NCI-H146 (cell line): ENCODE results near the gene ASIC2.

Source experiments
- DNase-seq: peaks from one replicate; lab custom pipeline; 2025; lab: John Stamatoyannopoulos, UW

Gene ASIC2

GRCh38 chr17:33287096-33287725, 5.9 kb downstream of the ASIC2 start:
- DNase-seq, result no peak

GRCh38 chr17:33285413-33285812, 7.7 kb downstream of the ASIC2 start:
- no peak for DNase-seq

GRCh38 chr17:33284022-33284421, 9.1 kb downstream of the ASIC2 start:
- DNase-seq, result no peak

GRCh38 chr17:33280162-33280943, 12.7 kb downstream of the ASIC2 start:
- DNase-seq, result no peak

GRCh38 chr17:33277436-33278100, 15.5 kb downstream of the ASIC2 start:
- no peak for DNase-seq

- no peak for DNase-seq
These were observed 19.2 kb downstream of the ASIC2 start for GRCh38 chr17:33273743-33274410.

- DNase-seq, result no peak
These were observed 19.8 kb downstream of the ASIC2 start for GRCh38 chr17:33273271-33273670.

GRCh38 chr17:33272438-33272837, 20.7 kb downstream of the ASIC2 start:
- DNase-seq, result no peak

- DNase-seq, result no peak
These were observed 23.6 kb downstream of the ASIC2 start for GRCh38 chr17:33269337-33270060.

GRCh38 chr17:33267851-33268548, 25.1 kb downstream of the ASIC2 start:
- no peak for DNase-seq

GRCh38 chr17:33267271-33267790, 25.8 kb downstream of the ASIC2 start:
- no peak for DNase-seq

- DNase-seq, result no peak
These were observed 26.5 kb downstream of the ASIC2 start for GRCh38 chr17:33266611-33267010.

- DNase-seq, result no peak
These were observed 27.0 kb downstream of the ASIC2 start for GRCh38 chr17:33266116-33266515.

- no peak for DNase-seq
These were observed 29.7 kb downstream of the ASIC2 start for GRCh38 chr17:33263396-33263795.

- DNase-seq, result no peak
These were observed 30.6 kb downstream of the ASIC2 start for GRCh38 chr17:33262266-33263123.

GRCh38 chr17:33261820-33262219, 31.3 kb downstream of the ASIC2 start:
- no peak for DNase-seq

GRCh38 chr17:33260638-33261037, 32.5 kb downstream of the ASIC2 start:
- no peak for DNase-seq

GRCh38 chr17:33258296-33258695, 34.8 kb downstream of the ASIC2 start:
- DNase-seq, result no peak

- DNase-seq, result no peak
These were observed 47.9 kb downstream of the ASIC2 start for GRCh38 chr17:33245183-33245582.

- DNase-seq, result no peak
These were observed 49.4 kb downstream of the ASIC2 start for GRCh38 chr17:33243732-33244131.
